Amygdala (tissue), 56 donors: Measurements from ENCODE around the gene CACNB1.
"Not testable (repeated sequence)": the region's sequence is repeated elsewhere in the genome, so short reads cannot be mapped to it uniquely, and the experiment has no call there.

ENCODE experiments used
- DNase-seq, 56 donors: peaks; one replicate each; lab custom pipeline; 2025; lab: John Stamatoyannopoulos, UW

The CACNB1 gene

DNA sequence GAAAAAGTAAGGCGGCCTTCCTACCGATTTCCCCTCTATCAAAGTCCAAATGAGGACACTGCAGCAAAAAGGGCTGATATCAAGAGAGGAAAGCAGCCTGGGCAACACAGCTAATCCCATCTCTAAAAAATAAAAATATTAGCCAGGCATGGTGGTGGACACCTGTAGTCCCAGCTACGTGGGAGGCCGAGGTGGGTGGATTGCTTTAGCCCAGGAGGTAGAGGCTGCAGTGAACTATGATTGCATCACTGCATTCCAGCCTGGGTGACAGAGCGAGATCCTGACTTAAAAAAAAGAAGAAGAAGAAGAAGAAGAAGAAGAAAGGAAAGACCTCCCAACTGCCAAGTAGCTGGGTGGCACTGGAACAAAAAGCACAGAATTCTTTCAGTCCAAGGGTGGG, 14.4 kb downstream of the CACNB1 start:
- DNase-seq: no peak

DNA sequence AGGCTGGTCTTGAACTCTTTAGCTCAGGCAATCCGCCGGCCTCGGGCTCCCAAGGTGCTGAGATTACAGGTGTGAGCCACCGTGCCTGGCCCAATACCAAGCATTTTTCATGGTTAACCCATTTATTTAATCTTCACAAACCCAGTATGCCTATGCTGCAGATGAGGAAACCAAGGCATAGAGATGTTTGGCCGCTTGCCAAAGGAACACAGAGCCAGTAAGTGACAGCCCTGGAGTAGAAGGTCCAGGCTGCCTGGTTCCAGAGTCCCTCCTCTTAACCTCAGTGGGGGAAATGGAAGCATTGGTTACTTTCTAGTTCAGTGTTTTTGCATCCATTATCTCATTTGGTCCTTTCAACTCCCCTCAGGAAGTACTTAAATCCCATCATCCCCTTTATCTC, 16.2 kb downstream of the CACNB1 start:
- DNase-seq: no peak

DNA sequence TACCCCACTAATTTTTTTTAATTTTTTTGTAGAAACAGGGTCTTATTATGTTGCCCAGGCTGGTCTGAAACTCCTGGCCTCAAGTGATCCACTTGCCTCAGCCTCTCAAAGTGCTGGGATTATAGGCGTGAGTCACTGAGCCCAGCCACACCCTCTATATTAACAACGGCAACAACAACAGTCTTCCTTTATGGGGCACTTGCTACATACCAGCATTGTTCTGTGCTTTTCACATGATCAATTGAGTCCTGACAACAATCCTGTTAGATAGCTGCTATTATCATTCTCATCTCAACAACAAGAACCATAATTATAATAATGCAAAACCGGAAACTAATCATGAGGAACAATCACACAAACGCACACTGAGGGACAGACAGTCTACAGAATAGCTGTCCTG, 18.9 kb downstream of the CACNB1 start:
- DNase-seq: no peak

DNA sequence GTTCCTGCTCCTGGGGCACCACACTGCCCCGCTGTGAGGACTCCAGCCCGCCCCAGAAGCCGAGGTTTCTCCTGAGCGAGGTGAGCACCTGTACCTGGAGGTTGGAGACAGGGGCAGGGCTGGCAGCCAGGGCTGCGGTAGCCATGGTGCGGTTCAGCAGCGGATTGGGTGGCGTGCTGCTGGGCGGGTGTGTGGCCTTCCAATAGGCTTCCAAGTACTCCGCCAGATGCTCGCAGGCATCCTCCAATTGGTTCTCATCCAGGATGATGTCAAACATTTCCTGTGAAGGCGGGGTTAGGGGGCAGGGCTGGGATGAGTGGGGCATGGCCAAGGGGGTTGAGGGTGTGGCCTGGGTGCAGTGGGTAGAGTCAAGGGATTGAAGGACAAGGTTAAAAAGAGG, 20.2 kb downstream of the CACNB1 start:
- no peak for DNase-seq

DNA sequence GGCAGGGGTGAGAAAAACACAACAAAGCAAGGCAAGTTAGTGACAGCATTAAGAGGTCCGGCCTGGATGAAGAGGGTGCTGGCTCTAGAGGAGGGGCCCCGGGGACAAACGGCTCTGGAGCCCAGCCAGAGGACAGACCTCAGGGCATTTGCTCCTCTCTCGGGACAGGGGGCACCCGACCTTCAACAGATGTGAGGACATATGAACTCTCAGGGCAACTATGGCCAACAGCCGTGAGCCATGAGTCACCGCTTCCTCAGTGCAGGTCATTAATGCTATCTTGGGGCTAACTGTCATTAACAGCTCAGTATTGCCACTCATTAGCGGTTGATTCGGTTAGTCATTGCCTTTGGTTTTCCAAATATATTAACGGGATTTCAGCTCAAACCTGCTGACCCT, 21.8 kb downstream of the CACNB1 start:
- DNase-seq: no peak

DNA sequence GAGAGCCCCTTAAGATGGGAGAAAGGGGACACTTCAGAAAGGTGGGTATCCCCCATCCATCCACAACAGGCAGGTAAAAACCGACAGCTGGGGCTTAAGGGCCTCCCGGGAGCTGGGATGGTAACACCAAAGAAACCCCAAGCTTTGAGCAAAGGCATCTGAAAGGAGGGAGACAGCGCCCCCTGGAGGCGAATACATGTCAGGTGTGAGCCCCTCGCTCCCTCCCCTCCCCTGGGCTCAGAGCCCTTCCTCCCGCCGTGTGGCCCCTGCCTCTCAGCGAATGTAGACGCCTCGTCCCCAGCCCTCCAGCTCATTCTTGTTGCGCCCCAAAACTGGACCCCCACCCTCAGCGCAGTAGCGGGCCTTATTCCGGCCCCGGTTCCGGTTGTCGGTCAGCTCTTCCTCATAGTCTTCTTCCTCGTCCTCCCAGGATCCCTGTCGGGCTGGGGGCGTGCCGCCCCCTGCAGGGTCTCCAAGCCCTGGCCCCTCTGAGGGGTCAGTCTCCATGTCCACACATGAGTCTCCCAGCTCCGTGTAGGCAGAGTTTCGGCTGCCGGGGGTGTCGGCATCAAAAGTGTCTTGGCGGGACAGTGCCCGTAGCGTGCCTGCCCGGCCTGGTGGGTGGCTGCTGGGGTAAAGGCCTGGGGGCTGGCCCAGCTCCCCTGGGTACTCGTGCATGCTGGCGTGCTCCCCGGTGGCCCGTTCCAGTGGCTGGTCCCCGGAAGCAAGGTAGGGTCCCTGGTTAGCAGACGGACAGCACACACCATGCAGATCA, 22.4 kb downstream of the CACNB1 start:
- peak in 36 of 56 donors; percentile 19 to 81 (median 44) for DNase-seq

DNA sequence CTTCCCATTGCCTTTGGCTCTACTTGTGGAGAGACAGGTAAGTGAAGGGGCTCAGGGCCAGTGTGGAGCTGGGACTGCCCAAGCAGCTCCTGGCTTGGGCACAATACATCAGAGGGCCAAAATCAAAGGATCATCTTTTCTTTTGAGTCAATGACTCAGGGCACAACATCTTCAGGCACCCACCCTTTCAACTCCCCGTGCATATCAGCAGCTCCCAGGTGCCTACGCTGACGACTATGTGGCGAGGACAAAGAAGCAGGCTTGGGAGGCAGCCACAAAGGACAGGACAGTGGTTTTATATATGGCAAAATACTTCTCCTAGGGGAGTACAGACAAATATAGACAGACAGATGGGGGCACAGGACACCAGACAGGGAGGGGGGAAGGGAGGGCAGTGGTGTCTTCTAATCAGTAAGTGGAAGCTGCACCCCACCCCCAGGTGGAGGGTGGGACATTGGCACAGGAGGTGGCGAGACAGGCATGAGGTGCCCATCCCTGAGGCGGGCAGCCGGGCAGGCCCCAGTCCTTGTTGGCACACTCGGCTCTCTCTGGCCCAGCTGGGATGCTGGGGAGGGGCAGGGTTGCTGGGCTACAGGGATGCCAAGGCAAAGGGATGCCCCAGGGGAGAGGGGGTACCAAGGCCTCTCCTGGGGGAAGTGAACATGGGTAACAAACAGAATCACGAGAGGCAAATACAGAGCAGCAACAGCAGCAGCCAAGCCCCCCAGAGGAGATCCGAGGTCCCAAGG, 23.8 kb downstream of the CACNB1 start:
- peak in 6 of 56 donors; percentile 13 to 25 (median 20) for DNase-seq

DNA sequence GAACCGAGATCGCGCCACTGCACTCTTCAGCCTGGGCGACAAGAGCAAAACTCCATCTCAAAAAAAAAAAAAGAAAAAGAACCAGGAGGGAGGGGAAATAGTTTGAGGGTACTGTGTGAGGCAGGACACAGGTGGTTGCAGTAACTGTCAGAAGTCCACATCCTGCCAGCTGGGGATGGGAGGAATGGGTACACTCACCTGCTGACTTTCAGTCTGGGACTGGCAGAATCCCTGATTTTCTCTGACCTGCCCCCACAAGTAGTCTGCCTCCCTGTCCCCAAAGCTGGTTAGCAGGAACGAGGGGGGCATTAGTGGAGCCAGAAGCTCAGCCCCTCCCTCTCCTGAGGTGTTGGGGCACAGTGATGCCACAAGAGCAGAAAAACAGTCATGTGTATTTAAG, 24.4 kb downstream of the CACNB1 start:
- DNase-seq: no peak

DNA sequence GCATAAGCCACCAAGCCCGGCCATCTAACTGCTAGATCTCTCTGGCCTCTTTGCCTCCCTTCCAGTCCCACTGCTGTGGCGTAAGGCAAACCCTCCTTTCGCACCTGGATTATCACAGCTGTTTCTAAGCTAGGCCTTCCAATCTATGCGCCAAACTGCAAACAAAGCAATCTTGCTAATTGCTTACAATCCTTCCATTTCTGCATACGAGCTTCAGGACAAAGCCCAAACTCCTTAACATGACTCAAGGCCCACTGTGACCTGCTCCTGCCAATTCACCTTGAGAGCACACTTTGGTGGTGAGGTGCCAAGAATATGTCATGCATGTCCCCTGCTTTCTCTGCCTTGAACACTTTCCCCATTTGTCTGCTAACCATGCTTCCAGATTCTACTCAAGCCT, 25.5 kb downstream of the CACNB1 start:
- no peak for DNase-seq

DNA sequence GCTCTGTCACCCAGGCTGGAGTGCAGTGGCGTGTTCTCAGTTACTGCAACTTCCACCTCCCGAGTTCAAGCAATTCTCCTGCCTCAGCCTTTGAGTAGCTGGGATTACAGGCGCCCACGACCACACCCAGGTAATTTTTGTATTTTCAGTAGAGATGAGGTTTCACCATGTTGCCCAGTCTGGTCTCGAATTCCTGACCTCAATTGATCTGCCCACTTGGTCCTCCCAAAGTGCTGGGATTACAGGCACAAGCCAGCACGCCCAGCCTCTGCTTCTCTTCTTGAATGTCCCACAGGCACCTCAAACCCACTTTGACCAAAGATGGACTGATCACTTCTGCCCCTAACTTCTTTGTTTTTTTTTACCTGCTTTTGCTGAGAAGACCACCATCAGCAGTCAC, 26.9 kb downstream of the CACNB1 start:
- DNase-seq: no peak

DNA sequence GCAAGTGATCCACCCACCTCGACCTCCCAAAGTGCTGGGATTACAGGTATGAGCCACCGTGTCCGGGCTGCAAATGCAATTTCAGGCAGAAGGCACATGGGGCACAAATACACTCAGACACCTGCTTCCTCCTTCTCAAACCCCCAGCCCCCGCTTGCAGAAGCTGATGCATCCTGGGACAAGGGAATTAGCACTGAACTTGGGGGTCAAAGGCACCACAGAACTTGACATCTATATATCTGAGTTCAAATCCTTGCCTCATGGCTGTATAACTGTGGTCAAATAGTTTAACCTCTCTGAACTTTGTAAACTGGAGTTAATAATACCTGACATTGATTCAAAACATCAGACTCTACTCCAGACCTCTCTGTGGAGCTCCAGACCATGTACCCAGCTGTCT, 27.4 kb downstream of the CACNB1 start:
- DNase-seq: no peak

DNA sequence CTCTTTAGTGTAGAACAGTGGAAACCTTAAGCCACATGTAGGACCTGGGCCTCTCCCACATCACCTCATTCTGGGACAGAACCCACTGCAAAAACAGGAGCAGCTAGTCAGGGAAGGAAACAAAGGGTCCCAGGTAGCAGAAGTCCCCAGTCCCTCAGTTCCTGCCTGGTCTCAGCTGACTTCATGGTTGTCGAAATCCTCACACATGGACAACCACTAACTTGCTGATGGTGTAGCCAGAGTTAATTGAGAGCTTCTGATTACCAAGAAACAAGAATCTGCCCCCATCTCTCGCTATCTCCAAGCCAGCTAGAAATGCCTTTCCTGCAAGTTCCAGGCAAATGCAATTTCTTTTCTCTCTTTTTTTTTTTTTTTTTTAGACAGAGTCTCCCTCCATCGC, 28.0 kb downstream of the CACNB1 start:
- DNase-seq: no peak

DNA sequence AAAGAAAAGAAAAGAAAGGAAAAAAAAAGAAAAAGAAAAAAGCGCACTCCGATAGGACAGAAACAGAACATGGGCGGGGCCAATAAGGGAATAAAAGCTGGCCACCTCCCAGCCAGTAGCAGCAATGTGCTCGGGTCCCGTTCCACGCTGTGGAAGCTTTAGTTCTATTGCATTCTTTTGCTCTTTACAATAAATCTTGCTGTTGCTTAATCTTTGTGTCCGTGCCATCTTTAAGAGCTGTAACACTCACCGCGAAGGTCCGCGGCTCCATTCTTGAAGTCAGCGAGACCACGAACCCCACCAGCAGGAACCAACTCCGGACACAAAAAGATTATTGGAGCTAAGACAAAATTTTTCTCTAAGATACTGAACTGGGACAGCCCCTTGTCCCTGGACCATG, 28.4 kb downstream of the CACNB1 start:
- no peak for DNase-seq

DNA sequence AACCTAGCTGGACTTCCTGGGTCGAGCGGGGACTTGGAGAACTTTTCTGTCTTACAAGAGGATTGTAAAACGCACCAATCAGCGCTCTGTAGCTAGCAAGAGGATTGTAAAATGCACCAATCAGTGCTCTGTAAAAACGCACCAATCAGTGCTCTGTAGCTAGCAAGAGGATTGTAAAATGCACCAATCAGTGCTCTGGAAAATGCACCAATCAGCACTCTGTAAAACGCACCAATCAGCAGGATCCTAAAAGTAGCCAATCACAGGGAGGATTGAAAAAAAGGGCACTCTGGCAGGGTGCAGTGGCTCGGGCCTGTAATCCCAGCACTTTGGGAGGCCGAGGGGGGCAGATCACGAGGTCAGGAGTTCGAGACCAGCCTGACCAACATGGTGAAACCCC, 29.0 kb downstream of the CACNB1 start:
- not testable (repeated sequence) for DNase-seq

DNA sequence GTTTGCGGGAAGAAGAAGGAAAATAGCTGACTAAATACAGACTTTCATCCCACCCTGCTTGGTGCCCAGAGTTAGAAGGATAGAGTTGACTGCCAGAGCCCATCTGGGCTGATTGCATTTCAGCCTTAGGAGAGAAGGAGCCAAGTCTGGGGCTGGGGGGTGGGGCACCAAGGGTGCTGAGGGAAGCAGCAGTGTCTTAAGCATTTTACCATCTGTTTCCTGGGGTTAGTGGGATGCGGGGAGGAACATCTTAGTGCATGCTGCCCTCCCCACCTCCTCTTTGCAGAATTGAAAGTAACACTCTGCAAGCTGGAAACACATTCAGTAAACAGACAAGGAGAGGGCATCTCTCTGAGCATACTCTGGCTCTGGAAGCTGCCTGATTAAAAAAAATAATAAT, 30.0 kb downstream of the CACNB1 start:
- peak in 17 of 56 donors; percentile 5 to 59 (median 25) for DNase-seq

DNA sequence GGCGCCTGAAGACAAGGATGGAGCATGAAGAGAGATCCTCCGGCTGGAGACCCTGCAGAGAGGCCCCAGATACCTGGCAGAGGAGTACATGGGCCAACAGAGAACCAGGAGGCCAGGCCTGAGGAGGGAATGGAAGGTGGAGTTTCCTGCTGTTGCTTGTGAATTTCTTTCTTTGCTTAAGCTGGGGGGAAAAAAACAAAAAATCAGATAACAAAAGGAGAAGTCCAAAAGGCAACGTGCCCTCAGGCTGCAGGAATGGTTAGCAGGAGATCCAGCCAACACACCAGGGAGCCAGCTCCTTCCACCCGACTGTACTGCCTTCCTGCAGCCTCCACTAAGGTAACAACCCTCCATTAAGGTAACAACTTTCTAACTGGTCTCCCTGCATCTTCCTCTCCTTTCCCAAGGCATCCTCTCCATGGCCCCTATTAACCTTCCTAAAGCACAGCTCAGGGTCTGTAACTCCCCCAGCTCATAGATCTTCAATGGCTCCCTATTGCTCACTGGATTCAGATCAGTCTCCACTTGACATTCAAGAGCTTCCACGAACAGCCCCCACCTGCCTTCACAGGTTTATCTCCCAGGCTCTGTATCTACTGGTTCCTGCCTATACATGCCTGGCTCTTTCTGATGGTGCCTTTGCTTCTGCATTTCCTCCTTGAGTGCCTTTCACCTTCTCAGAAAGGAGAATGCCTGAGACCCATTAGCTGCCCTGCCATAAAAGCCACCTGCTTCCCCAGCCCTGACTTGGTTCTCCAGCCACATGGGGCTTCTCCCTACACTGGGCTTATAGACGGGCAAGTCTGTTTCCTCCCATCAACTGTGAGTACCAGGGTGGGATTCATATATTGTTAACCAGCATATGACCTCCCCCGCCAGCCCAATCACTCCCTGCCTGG, 30.8 kb downstream of the CACNB1 start:
- DNase-seq: no peak

DNA sequence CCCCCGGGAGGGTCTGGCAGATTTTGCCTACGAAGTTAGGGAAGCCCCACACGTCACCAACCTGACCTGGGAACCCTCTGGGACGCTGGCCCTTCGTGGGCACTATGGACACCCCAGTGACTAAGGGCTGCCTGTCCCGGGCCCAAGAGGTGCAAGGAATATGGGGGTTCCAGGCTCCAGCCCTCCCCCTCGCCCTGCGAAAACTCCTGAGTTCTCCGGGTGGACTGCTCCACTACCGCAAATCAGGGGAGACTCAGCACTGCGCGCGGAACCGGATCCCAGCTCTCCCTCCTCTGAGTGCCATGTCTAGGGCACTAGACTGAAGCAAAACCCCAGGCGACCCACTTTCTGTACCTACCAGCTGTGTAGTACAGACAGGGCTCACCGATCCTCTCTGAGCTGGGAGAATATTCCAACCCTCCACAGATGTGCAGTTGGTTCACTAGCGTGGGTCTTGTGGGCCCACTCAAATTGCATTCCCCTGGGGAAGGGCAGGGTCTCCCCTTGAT, 31.6 kb downstream of the CACNB1 start, which contains the start of gene ARL5C:
TSS of gene ARL5C (minus strand) at position 321 of the 509 bp plus-strand sequence. CDS start 401 bp downstream, outside the sequence.
- no peak for DNase-seq

DNA sequence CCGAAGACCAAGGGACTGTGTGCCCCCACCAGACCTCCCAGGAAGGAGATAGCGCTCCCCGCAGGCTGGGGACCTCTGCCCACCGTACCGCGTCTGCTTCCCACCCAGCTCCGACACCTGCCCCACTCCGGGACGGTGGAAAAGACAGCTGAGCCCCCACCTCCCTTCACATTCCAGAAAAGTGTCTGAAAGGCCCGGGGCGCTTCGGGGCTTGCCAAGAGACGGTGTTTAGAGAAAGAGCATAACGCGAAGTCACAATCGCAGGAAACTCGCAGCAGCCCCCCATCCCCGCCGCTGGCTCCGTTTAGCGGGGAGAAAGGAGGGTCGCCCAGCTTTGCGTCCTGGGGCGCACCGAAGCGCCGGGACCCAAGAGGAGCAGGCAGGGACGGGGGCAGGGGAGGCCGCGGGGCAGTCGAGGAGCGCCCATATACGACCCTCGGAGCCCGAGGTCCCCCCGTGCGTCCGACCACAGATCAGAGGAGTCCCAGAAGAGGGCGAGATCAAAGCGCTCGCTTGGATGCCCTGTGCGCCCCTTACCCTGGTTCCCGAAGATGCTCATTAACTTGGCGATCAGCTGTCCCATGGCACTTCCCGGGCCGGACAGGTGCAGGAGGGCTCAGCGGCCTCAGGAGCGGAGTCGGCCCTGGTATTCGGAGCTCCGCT, 32.2 kb downstream of the CACNB1 start:
- DNase-seq: no peak

DNA sequence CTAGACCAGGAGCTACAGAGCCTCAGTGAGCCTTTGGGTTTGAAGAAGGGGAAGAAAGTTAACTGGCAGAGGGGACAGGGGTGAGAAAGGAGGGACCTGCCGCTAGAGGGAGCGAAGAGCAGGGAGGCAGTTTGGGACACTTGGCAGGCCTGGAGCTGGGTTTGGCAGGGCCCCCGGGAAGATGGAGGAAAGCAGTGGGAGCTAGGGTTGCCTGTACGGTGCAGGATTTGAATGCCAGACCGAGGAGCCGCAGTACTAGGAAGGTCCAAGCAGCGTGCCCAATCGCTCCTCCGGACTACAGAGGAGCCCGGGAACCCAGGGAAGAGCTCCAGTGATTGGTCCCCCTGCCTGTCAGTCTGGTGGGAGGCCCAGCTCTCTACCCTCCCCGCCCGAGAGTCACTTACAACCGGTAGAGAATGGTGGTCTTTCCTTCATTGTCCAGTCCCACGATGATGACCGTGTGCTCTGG, 32.8 kb downstream of the CACNB1 start:
- DNase-seq: peak in 48 of 56 donors; percentile 15 to 88 (median 55)

DNA sequence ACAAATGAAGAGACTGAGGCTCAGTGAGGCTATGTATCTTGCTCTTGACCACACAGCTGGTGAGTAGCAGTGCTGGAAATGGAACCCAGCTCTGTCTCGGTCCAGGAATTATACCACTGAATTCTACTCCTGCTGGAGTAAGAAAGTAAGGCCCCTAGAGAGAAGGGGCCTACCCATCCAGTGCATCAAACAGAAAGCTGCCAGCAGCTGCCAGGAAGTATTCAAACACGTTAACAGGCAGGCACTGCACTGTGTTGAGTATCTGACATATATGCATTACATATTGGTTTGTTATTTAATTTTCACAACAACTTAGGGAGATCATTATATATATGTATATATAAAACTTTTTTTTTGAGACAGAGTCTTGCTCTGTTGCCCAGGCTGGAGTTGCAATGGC, 35.5 kb downstream of the CACNB1 start:
- no peak for DNase-seq
